ENCODE results near the gene COL9A1.
"Not testable (repeated sequence)": the region's sequence is repeated elsewhere in the genome, so short reads cannot be mapped to it uniquely, and the experiment has no call there.

Gene COL9A1
- total RNA-seq = 0 reads per million in 2 donors

DNA sequence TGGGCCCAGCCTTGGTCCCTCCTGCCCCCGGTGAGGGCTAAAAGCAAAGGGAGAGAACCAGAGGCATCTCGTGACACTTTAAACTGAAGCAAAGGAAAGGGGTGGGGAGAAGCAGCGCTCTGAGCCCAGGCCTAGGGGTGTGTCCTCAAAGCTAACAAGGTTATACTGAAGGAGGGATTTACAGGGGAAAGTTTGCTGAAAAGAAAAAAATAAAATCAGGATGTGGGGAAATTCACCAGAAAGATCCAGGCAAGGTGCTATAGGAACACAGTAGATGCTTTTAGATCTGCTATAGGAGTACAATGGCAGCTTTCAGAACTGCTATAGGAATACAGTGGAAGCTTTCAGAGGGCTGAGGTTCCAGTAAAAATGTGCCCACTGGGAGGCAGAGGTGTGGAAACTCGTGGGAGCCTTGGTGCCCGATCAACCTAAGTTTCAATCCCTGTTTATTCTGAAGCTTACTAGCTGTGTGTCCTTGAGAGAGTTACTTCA is at the start of gene COL9A1:
Gene COL9A1 (minus strand): TSS at position 51 of the 492 bp plus-strand sequence. CDS start 160 bp downstream, outside the sequence.
- DNase-seq = no peak

DNA sequence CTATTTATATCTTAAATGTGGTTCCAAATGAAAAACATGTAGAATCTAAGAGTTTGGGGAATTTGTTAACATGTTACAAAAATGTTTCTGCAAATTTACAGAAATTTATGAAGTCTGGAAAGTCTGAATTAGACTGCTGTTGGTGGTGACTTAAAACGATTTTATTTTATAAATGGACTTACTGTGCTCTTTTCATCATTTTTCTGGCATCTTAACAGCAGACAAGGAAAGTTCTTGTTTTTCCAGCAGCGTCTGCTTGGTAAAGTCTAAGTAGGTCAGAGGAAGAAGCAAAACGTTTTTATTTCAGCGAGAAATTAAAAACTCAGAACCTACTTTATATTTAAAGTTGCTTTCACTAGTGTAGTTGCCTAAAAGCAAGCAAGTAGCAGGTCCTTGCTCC is 48.6 kb upstream of the COL9A1 start:
- DNase-seq = no peak

DNA sequence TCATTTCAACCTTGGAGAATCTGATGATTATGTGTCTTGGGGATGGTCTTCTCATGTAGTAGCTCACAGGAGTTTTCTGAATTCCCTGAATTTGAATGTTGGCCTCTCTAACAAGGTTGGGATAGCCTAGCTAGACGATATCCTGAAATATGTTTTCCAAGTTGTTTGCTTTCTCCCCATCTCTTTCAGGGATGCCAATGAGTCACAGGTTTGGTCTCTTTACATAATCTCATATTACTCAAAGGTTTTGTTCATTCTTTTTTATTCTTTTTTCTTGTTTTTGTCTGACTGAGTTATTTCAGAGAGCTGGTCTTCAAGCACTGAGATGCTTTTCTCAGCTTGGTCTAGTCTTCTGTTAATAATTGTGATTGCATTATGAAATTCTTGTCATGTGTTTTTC is 42.7 kb upstream of the COL9A1 start:
- no peak for DNase-seq

DNA sequence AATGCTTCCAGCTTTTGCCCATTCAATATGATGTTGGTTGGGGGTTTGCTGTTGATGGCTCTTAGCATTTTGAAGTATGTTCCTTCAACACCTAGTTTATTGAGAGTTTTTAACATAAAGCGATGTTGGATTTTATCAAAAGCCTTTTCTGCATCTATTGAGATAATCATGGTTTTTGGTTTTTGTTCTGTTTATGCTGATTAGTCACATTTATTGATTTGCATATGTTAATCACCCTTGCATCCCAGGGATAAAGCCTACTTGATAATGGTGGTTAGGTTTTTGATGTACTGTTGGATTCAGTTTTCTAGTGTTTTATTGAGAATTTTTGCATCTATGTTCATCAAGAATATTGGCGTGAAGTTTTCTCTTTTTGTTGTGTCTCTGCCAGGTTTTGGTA is 40.4 kb upstream of the COL9A1 start:
- DNase-seq = no peak

DNA sequence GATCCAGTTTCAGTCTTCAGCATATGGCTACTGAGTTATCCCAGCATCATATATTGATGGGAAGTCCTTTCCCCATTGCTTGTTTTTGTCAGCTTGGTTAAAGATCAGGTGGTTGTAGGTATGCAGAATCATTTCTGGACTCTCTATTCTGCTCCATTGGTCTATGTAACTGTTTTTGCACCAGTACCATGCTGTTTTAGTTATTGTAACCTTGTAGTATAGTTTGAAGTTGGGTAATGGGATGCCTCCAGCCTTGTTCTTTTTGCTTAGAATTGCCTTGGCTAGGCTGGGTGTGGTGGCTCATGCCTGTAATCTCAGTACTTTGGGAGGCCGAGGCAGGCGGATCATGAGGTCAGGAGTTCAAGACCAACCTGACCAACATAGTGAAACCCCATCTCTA is 36.9 kb upstream of the COL9A1 start:
- DNase-seq = not testable (repeated sequence)

DNA sequence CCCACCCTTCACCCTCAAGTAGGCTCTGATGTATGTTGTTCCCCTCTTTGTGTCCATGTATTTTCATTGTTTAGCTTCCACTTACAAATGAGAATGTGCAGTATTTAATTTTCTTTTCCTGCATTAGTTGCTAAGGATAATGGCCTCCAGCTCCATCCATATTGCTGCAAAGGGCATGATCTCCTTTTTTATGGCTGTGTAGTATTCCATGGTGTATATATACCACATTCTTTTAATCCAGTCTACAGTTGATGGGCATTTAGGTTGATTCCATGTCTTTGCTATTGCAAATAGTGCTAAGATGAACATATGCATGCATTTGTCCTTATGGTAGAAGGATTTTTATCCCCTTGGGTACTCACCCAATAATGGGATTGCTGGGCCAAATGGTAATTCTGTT is 35.9 kb upstream of the COL9A1 start:
- DNase-seq = no peak

DNA sequence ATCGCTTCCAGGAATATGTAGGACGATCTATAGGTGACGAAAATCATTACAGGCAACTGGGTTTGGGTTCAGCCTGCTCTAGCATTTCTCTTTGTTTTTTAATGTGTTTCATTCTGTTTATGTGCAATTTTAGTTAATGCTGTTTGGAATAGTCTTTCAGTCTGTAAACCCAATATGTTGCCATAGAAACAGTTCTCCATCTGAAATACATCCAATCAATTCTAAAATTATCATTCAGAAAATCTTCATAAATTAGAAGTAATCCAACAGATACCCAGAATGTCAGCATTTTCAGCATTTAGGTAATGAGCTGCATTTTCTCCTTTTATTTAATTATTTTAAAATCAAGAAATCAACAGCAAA is 34.8 kb upstream of the COL9A1 start:
- no peak for DNase-seq

DNA sequence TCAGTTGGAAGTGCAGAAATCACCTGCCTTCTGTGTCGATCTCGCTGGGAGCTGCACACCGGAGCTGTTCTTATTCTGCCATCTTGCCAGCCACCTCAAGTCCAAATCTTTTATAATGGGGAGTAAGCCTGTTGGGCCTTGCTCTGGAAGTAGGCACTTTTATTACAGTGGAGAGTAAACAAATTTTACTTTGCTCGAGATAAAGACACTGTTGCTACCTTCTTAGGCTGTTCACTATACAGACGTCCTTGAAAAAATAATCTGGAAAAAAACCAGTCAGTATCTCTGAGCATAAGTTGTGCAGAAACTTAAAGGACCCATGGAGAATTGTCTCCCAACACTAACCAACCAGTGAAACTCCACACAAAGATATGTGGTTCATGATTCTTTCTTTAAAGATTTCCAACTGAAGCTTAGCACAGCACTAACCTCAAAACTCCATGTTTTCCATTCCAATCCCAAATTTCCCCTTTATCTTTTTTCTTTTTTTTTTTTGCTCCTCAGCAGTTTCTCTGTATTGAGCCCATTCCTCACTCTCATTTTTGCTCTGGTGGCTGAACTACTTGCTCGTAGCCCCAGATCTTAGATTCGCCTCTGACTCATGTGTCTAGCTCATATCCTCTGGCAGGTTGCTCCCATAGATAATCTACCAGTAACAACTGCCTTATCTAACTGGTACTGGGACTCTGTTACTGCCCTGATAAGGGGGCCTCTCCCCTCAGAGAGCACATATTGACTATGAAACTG is 34.3 kb upstream of the COL9A1 start:
- no peak for DNase-seq

DNA sequence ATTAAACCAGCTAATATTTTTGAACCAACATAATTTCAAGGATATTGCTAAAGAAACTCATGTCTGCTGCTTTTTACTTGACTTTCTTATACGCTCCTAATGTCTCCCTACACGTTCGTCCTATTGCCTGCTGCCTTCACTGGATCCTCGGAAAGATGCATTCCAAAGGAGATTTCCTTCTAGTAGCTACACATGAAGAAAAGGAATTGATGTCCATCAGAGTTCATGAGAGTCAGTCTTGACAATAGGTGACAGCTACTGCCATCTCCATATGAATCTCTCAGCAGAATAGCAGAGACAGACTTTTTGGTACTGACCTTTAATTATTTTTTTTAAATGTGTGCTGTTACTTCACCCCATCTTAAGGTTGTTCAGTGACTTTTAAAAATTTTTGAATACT is 24.2 kb upstream of the COL9A1 start:
- DNase-seq = no peak

DNA sequence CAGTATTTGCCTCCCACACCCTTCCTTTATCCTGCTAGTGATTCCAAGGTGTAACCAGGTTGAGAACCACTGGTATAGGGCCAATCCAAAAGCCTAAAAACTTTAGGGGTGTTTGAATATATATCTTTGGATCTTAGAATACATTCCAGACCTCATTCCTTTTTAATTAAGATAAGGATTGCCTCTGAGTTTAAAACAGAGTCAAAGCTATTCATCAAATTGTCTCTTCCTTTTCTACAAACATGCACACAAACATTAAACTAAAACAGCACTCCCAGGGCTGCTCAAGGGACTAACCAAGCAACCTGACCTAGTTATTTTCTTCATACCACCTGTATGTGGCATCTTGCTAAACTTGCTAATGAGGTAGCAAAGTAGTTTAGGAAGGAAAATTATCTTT is 22.1 kb upstream of the COL9A1 start:
- no peak for DNase-seq

DNA sequence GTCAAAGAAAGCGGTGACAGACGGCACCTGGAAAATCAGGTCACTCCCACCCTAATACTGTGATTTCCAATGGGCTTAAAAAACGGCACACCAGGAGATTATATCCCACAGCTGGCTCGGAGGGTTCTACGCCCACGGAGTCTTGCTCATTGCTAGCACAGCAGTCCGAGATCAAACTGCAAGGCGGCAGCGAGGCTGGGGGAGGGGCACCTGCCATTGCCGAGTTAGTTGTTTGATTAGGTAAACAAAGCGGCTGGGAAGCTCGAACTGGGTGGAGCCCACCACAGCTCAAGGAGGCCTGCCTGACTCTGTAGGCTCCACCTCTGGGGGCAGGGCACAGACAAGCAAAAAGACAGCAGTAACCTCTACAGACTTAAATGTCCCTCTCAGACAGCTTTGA is 14.9 kb upstream of the COL9A1 start:
- DNase-seq = not testable (repeated sequence)

DNA sequence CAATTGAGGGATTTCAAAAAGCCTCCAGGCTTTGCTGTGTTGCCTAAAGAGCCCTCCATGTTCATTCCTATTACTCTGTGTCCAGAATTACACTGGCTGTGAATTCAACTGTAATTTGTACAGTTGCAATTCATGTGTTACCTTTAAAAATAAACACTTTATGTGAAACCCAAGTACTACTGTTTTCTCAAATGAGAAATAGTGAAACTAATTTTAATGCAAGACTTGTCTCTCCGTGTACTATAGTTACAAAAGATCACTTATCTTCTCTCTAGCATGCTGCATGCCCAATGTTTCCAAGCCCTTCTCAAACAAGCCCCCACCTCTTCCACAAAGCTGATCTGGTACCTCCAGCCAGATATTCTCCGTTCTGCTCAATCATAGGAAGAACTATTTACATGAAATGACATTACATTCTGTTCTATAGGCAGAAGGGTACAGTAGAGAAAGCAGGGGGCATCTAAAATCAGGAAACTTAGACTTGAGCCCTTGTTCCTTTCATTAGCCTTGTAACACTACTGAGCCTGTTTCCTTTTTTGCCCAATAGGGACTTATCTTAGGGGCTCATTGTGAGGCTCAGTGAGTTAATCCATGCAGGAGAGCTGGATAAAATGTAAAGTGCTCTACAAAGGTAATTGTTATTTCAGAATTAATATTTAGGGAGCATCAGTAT is 12.3 kb upstream of the COL9A1 start:
- no peak for DNase-seq

DNA sequence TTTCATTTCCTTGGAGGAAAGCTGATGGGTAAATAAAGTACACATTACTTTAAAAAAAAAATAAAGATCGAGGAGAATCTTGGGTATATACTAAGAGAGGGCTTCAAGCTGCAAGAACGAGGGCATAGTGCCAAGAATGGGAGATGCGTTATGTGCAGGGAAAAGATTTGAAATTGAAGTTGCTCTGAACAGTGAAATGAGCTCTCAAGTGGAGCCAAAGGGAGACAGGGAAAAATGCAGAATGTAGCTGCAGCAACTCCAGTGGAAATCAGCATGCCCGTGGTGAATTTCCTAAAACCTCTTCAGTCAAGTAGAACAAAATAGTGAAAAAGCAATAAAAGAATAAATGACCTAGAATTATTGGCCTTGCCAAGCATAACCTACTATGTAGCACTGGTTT is 11.4 kb upstream of the COL9A1 start:
- DNase-seq = no peak

DNA sequence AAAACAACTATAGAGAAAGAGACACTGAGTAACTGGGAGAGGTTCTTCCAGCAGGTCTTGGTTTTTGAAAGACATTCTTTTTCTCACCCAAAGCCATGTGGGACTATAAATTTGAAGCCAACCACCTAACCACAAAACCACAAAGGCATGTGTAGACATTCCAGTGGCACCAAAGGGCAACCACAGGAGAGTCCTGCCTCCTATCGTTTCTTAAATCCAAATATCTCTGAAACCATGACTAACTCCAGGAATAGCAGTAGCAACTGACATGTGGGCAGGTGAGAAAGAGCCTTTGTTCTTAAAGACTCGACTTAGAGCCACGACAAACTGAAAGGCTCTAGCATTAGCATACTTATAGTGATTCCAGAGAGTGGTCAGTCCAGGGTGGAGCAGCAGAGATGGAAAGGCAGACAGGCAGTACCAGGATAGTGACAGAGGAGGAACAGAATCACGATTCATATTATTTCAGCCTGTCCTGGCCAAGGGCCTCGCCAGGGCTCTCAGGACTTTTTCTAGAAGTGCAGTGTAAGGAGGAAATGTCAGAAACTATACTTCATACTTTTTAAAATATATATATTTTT is 9.4 kb upstream of the COL9A1 start:
- no peak for DNase-seq

DNA sequence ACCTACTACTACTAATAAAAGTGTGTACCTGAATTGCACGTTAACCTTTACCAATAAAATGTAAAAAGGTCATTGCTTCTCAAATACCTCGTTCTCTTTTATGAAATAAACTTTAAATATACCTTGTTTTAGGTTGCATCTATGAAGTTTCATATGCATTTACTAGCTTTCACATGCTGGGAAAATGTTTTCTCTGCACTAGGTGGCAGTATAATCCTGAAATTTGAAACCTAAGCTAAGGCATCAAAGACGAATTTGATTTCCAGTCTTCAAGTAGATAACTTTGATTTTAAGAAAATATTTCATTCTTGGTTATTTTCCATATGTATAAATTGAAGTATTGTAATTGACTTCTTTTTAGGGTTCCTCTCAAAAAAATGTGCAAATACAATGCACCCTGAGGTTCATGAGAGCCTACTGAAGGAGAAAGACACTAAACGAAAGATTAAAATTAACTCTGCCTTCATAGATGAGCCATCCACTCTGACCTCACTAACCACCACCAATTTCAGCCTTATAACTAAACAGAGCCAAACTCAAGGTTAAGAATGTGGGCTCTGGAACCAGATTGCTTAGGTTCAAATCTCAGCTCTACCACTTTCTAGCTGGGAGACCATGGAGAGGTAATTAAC is 7.3 kb upstream of the COL9A1 start:
- no peak for DNase-seq

DNA sequence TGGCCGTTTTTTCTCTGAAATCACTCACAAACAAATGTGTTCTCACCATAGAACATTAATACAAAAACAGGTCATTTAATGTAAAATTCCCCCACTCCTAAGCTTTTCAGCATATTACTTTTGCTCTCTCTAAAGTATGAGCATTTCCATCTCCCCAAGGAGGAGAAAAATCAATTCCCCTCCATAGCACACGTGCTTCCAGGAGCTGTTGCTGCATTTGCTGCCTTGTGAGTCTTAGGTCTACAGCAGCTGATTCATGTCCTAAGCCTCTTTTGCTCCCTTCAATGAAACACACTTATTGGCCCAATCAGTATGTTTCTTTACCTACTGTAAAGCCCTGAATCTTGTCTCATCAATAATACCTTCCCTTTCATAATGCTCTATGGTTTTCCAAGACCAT is 6.4 kb upstream of the COL9A1 start:
- no peak for DNase-seq

DNA sequence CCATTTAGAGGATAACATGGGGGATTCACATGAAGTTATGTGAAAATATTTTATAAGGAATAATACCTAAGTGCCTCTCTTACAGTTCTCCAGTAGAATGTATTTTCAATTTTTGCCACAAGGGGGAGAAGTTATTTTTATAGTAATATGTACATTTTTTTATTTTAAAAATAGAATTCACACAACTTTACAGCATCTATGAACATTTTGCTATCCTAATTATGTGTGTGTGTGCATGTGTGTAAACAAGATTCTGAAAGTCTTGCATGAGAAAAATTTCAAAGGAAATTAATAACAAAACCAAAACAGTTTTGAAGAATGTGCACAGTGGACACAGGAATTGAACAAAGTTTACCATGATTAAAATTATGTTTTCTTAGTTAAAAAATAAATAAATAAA is 5.3 kb upstream of the COL9A1 start:
- not testable (repeated sequence) for DNase-seq

DNA sequence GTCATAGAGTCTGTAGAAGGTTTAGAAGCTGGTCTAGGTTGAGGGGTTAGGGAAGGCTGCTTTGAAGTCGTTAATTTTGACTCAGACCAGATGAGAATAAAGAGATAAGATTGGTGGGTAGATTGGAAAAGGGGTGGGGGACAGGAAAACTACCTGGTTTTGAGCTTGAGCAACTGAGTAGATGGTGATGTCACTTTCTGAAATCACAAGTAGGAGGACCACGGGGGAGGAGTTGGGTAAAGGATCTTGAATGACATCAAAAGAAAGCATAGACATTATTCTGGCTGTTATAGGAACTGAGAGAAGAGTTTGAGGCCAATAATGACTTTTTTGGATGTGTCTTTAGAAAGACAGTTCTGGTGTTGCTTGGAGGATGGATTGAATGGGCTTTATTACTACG is 4.1 kb upstream of the COL9A1 start:
- DNase-seq = no peak

DNA sequence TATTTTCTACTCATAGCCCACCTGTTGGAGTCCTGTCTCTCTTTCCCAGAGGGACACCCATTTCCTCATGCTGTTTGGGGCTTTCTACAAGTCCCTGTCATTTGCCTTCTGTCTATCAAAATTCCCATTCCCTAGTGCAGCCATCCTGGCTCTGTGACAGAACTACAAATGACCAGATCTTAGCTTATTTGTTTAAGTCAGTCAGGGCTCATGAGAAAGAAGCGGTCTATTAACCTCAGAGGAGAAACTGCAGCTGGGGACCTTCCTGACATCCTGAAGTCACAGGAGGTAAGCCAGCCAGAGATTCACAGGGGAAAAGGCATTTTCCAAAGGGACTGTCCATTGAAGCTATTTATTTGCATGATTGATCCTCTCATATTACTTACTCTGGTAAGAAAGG is 1.7 kb upstream of the COL9A1 start:
- DNase-seq = no peak

DNA sequence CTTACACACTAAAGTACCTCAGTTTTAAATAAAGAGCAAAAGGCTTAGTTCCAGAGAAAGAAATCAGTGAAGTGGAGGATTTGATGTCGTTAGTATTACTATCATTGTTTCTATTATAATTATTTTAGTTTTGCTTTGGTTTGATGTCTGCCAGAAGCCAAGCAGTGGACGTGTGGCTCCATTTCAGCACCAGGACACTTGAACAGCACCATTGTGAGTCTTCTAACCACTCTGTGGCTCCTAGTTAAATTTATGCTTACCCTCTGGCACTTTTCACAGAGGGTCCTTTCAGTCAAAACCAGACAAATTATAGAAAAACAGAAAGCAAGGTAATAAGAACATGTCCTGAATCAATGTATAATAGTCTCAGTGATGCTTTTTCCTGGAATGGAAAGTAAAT is 3.4 kb downstream of the COL9A1 start:
- no peak for DNase-seq

DNA sequence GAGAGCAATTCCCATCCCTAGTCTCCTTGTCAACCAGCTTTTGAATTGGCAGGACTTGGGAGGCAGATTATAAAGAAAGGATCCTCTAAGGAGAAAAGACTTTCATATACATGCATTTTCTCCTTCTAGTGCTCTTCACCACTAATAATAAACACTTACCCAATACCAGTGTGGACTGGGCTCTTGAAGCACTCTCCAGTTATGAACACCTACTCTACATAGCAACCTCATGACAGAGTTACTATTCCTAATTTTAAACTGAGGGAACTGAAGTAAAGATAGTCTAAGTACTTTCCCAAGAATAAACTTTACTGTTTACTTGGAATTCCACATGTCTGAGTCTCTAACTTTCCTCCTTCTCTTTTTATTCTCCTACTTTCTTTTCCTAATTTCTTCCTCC is 4.8 kb downstream of the COL9A1 start:
- DNase-seq = no peak

DNA sequence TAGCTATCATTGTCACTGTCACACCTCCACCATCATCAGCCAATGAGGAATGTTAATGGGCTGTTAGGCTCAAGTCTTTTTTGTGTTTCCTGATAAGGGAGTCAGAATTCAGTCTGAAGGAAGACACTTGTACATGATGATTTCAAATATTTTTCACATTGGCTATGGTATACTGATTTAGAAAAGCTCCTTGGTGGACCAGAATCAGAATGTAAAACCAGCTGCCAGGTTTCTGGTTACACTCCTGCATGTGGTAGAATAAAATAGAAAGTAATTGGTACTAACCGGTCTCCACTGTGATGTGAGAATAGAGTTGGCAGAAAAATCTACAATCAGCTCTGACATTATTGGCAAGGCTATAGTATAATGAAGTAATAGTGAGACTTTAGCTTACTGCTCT is 10.7 kb downstream of the COL9A1 start:
- no peak for DNase-seq

DNA sequence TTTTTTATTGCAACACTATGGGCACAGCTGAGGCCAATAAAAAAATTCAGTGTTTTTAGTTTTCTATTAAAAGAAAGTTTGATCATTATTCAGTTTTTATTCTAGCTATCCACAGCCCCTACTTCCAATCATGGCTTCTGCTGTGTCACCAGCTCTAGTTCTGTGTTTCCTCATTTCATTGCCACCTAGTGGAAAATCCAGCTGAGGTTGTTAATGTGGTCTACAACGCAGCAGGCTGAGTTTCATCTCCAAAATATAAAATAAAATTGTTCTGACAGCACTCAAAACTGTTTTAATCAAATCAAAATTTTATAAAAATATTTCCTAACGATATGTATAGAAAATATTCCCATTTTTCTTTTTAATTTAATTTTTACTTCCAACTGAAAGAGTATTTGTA is 13.6 kb downstream of the COL9A1 start:
- no peak for DNase-seq

DNA sequence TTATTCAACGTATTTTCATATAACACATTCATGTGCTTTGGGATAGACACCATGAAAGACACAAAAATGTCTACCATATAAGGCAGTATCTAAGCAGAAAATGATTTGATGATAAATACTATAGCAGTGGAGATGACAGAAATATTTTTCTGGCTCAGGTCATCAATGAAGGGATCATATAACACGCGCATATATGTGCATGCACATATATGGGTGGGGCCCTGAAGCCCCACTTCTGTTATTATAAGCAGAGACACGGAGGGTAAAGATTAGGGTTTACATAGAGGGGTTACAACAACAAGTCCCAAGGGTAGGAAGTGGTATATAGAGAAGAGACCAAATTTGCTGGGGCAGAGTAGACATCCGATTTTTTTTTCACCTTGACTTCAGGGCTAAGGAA is 16.0 kb downstream of the COL9A1 start:
- DNase-seq = no peak

Measured in T-helper 9 cell (primary cell).